A673 (cell line): ENCODE results near the gene SLC47A2. TPM values are rescaled to one million over a fixed set of nuclear protein-coding genes. Genes with fewer than 3 reads are reported as not detected.

Experiments
- BruUV-seq: library from RNA; stranded (reverse); fragments of 400-500 nt; replicated peaks from 2 replicates; lab custom pipeline; 2021; lab: Mats Ljungman, UMichigan
- CTCF ChIA-PET: fragments of 300-600 bp; sonication (Branson Sonifier 250); formaldehyde crosslinking; loops from one replicate; lab custom pipeline; 2022; ENCODE audit warnings: antibody characterized with exemption; lab: Charles Lee
- POLR2A ChIA-PET: fragments of 300-600 bp; sonication (Branson Sonifier 250); formaldehyde crosslinking; loops from one replicate; lab custom pipeline; 2022; ENCODE audit warnings: antibody characterized with exemption; ENCODE audit not compliant: low non-redundant PET; lab: Charles Lee
- DNase-seq: peaks from one replicate; pipeline ENCODE4 v3.0.0-alpha.2; 2015; ENCODE audit warnings: low spot score
- H3K27ac ChIP-seq: fragments of 200-600 bp; sonication (generic); 2 replicates; pipeline ENCODE4 v1.5.1; 2016; ENCODE audit warnings: mixed run types, low read depth, mild to moderate bottlenecking, mixed read lengths, antibody characterized with exemption, low read length; ENCODE audit not compliant: poor library complexity, severe bottlenecking
- H3K27me3 ChIP-seq: fragments of 200-600 bp; sonication (generic); replicated peaks from 2 replicates; pipeline ENCODE4 v1.6.1; 2017; ENCODE audit warnings: mixed run types, low read depth, mild to moderate bottlenecking, mixed read lengths, antibody characterized with exemption, low read length; ENCODE audit not compliant: insufficient read depth, poor library complexity
- H3K36me3 ChIP-seq: fragments of 200-600 bp; sonication (generic); 2 replicates; pipeline ENCODE4 v1.6.1; 2016; ENCODE audit warnings: mixed run types, mild to moderate bottlenecking, mixed read lengths, antibody characterized with exemption, low read length; ENCODE audit not compliant: insufficient read depth, poor library complexity, severe bottlenecking
- H3K4me1 ChIP-seq: fragments of 200-600 bp; sonication (generic); 2 replicates; pipeline ENCODE4 v1.6.1; 2017; ENCODE audit warnings: mixed run types, mild to moderate bottlenecking, mixed read lengths, antibody characterized with exemption, low read length; ENCODE audit not compliant: insufficient read depth, poor library complexity, severe bottlenecking
- H3K4me3 ChIP-seq: fragments of 200-600 bp; sonication (generic); 2 replicates; pipeline ENCODE4 v1.5.1; 2016; ENCODE audit warnings: low read depth, mixed run types, mild to moderate bottlenecking, mixed read lengths, low read length; ENCODE audit not compliant: poor library complexity, severe bottlenecking
- H3K9me3 ChIP-seq: fragments of 200-600 bp; sonication (generic); 2 replicates; pipeline ENCODE4 v1.6.1; 2016; ENCODE audit warnings: mixed run types, low read depth, mild to moderate bottlenecking, mixed read lengths, antibody characterized with exemption, low read length; ENCODE audit not compliant: poor library complexity, severe bottlenecking
- CTCF ChIP-seq: fragments of 300-800, 200-600 bp; sonication (generic); conservative IDR thresholded peaks from 2 replicates; pipeline ENCODE4 v1.5.1; 2017; ENCODE audit warnings: low read depth, mild to moderate bottlenecking, antibody characterized with exemption, low read length, moderate library complexity, mixed read lengths
- EZH2 ChIP-seq: fragments of 200-600 bp; sonication (generic); IDR thresholded peaks from 2 replicates; pipeline ENCODE4 v1.6.1; 2017; ENCODE audit warnings: borderline replicate concordance, low read depth, mild to moderate bottlenecking, mixed read lengths, antibody characterized with exemption, low read length; ENCODE audit not compliant: poor library complexity, severe bottlenecking
- intact Hi-C: fragments of 100-400 bp; cut with micrococcal nuclease; formaldehyde crosslinking; loops from one replicate; pipeline ENCODE4 v1.10.0; 2022; ENCODE audit not compliant: unreplicated experiment
- total RNA-seq: library from RNA; stranded (reverse); gene quantifications from 2 replicates; pipeline ENCODE4 v1.2.3, GENCODE V29; 2021

SLC47A2 gene
- total RNA-seq, 1 experiment from 2014 or later: not detected

- CTCF ChIA-PET: no interaction called here
These were observed 19.7 kb upstream of the SLC47A2 start for GRCh38 chr17:19736071-19736470.

GRCh38 chr17:19733953-19734526 lies 17.7 kb upstream of the SLC47A2 start:
- Histone ChIP-seq H3K4me1 (no peaks in the 10 kb centered on the region), H3K27me3 (no peaks in the 10 kb centered on the region), H3K36me3 (no peaks in the 10 kb centered on the region), H3K4me3 (no peak overlapping the region), H3K27ac (no peak overlapping the region), H3K9me3 (no peaks in the 10 kb centered on the region)
- CTCF ChIA-PET: no interaction called here
- intact Hi-C loops: no loop called here
- TF ChIP-seq EZH2 (no peak), CTCF (no peak)
- BruUV-seq: no TSS peak
- no peak for DNase-seq
- POLR2A ChIA-PET: no interaction called here

More at GRCh38 chr17:19736071-19736470, 19.7 kb upstream of the SLC47A2 start:
- intact Hi-C loops: no loop called here
- Histone ChIP-seq H3K27me3 (no peaks in the 10 kb centered on the region), H3K27ac (no peak overlapping the region), H3K4me3 (no peak overlapping the region), H3K4me1 (no peaks in the 10 kb centered on the region), H3K36me3 (no peaks in the 10 kb centered on the region), H3K9me3 (no peaks in the 10 kb centered on the region)
- DNase-seq: no peak
- TF ChIP-seq EZH2 (no peak), CTCF (no peak)
- POLR2A ChIA-PET: no interaction called here
- no TSS peak for BruUV-seq

GRCh38 chr17:19731626-19732025 lies 15.2 kb upstream of the SLC47A2 start:
- Histone ChIP-seq H3K9me3 (no peaks in the 10 kb centered on the region), H3K27me3 (no peaks in the 10 kb centered on the region), H3K27ac (no peak overlapping the region), H3K4me1 (no peaks in the 10 kb centered on the region), H3K4me3 (no peak overlapping the region), H3K36me3 (no peaks in the 10 kb centered on the region)
- DNase-seq: no peak
- TF ChIP-seq CTCF (no peak), EZH2 (no peak)
- BruUV-seq: no TSS peak
- ChIA-PET POLR2A (no interaction called here), CTCF (no interaction called here)
- intact Hi-C loops: no loop called here
